Hepatocyte (in vitro differentiated cells): ENCODE measurements around the gene SLC25A21. TPM values are rescaled to one million over a fixed set of nuclear protein-coding genes. Genes with fewer than 3 reads are reported as not detected.
"Not testable (repeated sequence)": the region's sequence is repeated elsewhere in the genome, so short reads cannot be mapped to it uniquely, and the experiment has no call there.

Source experiments
- DNase-seq: peaks from one replicate; pipeline ENCODE4 v3.0.0-alpha.2; 2016; ENCODE audit warnings: low spot score
- H2AFZ ChIP-seq: fragments of 200-600 bp; sonication (generic); 2 replicates; pipeline ENCODE4 v1.6.0; 2016; ENCODE audit warnings: antibody characterized with exemption, mild to moderate bottlenecking
- H3K27ac ChIP-seq: fragments of 200-600 bp; sonication (generic); 2 replicates; pipeline ENCODE4 v1.5.1; 2016; ENCODE audit warnings: mild to moderate bottlenecking
- H3K27me3 ChIP-seq: fragments of 200-600 bp; sonication (generic); 2 replicates; pipeline ENCODE4 v1.6.1; 2016
- H3K36me3 ChIP-seq: fragments of 200-600 bp; sonication (generic); replicated peaks from 2 replicates; pipeline ENCODE4 v1.5.1; 2016; ENCODE audit warnings: low read depth; ENCODE audit not compliant: insufficient read depth
- H3K4me1 ChIP-seq: fragments of 200-600 bp; sonication (generic); 2 replicates; pipeline ENCODE4 v1.5.1; 2016; ENCODE audit warnings: mild to moderate bottlenecking, moderate library complexity; ENCODE audit not compliant: insufficient read depth
- H3K4me2 ChIP-seq: fragments of 200-600 bp; sonication (generic); 2 replicates; pipeline ENCODE4 v1.6.0; 2016
- H3K4me3 ChIP-seq: fragments of 200-600 bp; sonication (generic); 2 replicates; pipeline ENCODE4 v1.5.1; 2016; ENCODE audit warnings: mild to moderate bottlenecking
- H3K79me2 ChIP-seq: fragments of 200-600 bp; sonication (generic); 2 replicates; pipeline ENCODE4 v1.6.0; 2017; ENCODE audit warnings: mild to moderate bottlenecking
- H3K9me2 ChIP-seq: fragments of 200-600 bp; sonication (generic); replicated peaks from 2 replicates; pipeline ENCODE4 v1.6.0; 2017; ENCODE audit warnings: mild to moderate bottlenecking; ENCODE audit not compliant: insufficient read depth
- H3K9me3 ChIP-seq: fragments of 200-600 bp; sonication (generic); 2 replicates; pipeline ENCODE4 v1.5.1; 2016; ENCODE audit warnings: low read depth, mild to moderate bottlenecking
- H4K20me1 ChIP-seq: fragments of 200-600 bp; sonication (generic); 2 replicates; pipeline ENCODE4 v1.6.0; 2016; ENCODE audit warnings: mild to moderate bottlenecking; ENCODE audit not compliant: insufficient read depth, poor library complexity, severe bottlenecking
- EZH2 ChIP-seq: fragments of 200-600 bp; sonication (generic); IDR thresholded peaks from 2 replicates; pipeline ENCODE4 v1.6.1; 2016; ENCODE audit warnings: antibody characterized with exemption, mild to moderate bottlenecking, borderline replicate concordance
- EZH2phosphoT487 ChIP-seq: fragments of 200-600 bp; sonication (generic); IDR thresholded peaks from one replicate; pipeline ENCODE4 v1.6.1; 2018; ENCODE audit warnings: antibody characterized with exemption, mild to moderate bottlenecking, low read depth, moderate library complexity; ENCODE audit not compliant: unreplicated experiment, severe bottlenecking
- WGBS: methylation state at CpG from one replicate; pipeline ENCODE4 v1.1.6; 2016; ENCODE audit warnings: low lambda C conversion rate; ENCODE audit errors: missing lambda C conversion rate; 5-methylcytosine and 5-hydroxymethylcytosine counted together
- polyA plus RNA-seq: library from polyadenylated mRNA; unstranded; fragments of >200 nt; fragmentation: Nextera tagmentation; extraction: Ambion mirVana; gene quantifications from 2 replicates; pipeline ENCODE4 v1.2.1, GENCODE V29; 2016
- total RNA-seq: library from RNA; depleted of rRNA; stranded (reverse); fragments of >200 nt; gene quantifications from 2 replicates; pipeline ENCODE4 v1.2.3, GENCODE V29; 2014
- TF ChIP-seq, protein P1 (sequence below): fragments of 200-600 bp; sonication (generic); IDR thresholded peaks from 2 replicates; pipeline ENCODE4 v1.5.1; 2016; ENCODE audit warnings: antibody characterized with exemption, mild to moderate bottlenecking; ENCODE audit not compliant: poor library complexity

Gene SLC25A21
- total and polyA plus RNA-seq, 2 experiments from 2014 or later: 1.4 to 1.6 TPM

DNA sequence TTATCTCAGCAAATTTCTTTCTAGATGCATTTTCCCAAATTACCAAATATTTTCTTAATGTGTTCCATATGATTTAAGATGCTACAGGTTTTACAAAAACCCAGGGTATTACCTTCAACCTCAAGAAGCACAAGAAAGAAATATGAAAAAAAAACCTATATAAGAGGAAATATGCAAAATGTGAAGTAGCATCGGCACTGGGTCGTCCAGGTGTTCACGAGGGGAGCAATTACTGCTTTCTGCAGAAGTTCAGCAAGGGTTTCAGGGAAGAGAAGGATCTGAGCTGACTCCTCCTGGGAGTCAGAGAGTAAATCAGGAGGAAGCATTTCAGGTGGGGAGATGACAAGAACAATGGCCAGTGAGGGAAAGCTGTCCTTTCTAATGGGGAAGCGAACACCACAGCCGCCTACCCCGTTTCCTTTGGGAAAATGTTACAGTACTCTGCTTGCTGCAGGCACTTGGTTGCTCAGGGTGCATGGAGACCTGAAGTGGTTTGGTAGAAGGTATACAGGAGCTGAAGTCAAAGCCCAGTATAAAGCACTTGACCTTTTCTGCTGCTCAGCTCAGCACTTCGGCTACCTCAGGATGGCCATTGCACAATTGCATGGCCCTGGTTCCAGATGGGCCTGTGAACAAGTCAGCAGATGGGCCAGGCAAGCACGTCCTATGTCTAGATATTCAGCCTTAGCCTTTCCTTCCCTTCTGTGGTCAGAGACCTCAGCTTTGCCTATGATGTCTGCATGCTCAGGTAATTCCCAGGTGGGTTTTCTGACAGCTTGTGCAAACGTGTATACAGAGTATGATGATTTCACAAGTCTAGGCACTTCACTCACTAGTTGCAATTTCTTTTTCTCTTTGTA, 355.1 kb downstream of the SLC25A21 start:
- Histone ChIP-seq H3K79me2 (no peaks in the 10 kb centered on the region), H3K36me3 (no peaks in the 10 kb centered on the region), H3K4me2 (no peak overlapping the region), H3K9me2 (no peaks in the 10 kb centered on the region), H3K4me1 (no peaks in the 10 kb centered on the region), H3K27me3 (peaks cover 3% of the 10 kb centered on the region), H3K9me3 (no peaks in the 10 kb centered on the region), H4K20me1 (no peaks in the 10 kb centered on the region), H3K4me3 (no peak overlapping the region), H3K27ac (no peak overlapping the region), H2AFZ (no peak overlapping the region)
- no peak for DNase-seq
- 89% methylated on average over 9 of the region's 9 CpGs for WGBS
- TF ChIP-seq EZH2 (no peak), EZH2phosphoT487 (no peak)
- TF ChIP-seq, protein P1, sequence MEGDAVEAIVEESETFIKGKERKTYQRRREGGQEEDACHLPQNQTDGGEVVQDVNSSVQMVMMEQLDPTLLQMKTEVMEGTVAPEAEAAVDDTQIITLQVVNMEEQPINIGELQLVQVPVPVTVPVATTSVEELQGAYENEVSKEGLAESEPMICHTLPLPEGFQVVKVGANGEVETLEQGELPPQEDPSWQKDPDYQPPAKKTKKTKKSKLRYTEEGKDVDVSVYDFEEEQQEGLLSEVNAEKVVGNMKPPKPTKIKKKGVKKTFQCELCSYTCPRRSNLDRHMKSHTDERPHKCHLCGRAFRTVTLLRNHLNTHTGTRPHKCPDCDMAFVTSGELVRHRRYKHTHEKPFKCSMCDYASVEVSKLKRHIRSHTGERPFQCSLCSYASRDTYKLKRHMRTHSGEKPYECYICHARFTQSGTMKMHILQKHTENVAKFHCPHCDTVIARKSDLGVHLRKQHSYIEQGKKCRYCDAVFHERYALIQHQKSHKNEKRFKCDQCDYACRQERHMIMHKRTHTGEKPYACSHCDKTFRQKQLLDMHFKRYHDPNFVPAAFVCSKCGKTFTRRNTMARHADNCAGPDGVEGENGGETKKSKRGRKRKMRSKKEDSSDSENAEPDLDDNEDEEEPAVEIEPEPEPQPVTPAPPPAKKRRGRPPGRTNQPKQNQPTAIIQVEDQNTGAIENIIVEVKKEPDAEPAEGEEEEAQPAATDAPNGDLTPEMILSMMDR: no peak

GRCh38 chr14:36816481-36816880, 355.9 kb downstream of the SLC25A21 start:
- TF ChIP-seq, protein P1: no peak
- TF ChIP-seq EZH2phosphoT487 (no peak), EZH2 (no peak)
- Histone ChIP-seq H2AFZ (no peak overlapping the region), H3K27me3 (peaks cover 3% of the 10 kb centered on the region), H3K9me2 (no peaks in the 10 kb centered on the region), H3K36me3 (no peaks in the 10 kb centered on the region), H3K79me2 (no peaks in the 10 kb centered on the region), H3K27ac (no peak overlapping the region), H3K4me3 (no peak overlapping the region), H3K4me1 (no peaks in the 10 kb centered on the region), H3K4me2 (no peak overlapping the region), H4K20me1 (no peaks in the 10 kb centered on the region), H3K9me3 (no peaks in the 10 kb centered on the region)
- WGBS: 86% methylated on average over 5 of the region's 5 CpGs
- DNase-seq: no peak

DNA sequence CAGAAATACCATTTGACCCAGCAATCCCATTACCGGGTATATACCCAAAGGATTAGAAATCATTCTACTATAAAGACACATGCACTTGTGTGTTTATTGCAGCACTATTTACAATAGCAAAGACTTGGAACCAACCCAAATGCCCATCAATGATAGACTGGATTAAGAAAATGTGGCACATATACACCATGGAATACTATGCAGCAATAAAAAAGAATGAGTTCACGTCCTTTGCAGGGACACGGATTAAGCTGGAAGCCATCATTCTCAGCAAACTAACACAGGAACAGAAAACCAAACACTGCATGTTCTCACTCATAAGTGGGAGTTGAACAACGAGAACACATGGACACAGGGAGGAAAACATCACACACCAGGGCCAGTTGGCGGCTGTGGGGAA, 357.6 kb downstream of the SLC25A21 start:
- peaks cover 13% of the 10 kb centered on the region for H3K27me3 ChIP-seq
- H3K4me1 ChIP-seq, H3K79me2 ChIP-seq, H3K36me3 ChIP-seq, H3K27ac ChIP-seq, H3K9me2 ChIP-seq, H4K20me1 ChIP-seq, H3K9me3 ChIP-seq, H3K4me2 ChIP-seq, DNase-seq, H3K4me3 ChIP-seq, H2AFZ ChIP-seq: not testable (repeated sequence)
- whole genome bisulfite sequencing: 92% methylated on average over 5 of the region's 5 CpGs

- H4K20me1 ChIP-seq: no peaks in the 10 kb centered on the region
- H3K4me2 ChIP-seq: no peak overlapping the region
- TF ChIP-seq EZH2: no peak
- TF ChIP-seq, protein P1: no peak
- no peak for TF ChIP-seq EZH2phosphoT487
- DNase-seq: no peak
- no peaks in the 10 kb centered on the region for H3K36me3 ChIP-seq
- H3K9me3 ChIP-seq: no peaks in the 10 kb centered on the region
- no peak overlapping the region for H2AFZ ChIP-seq
- H3K27me3 ChIP-seq: peaks cover 26% of the 10 kb centered on the region
- H3K4me3 ChIP-seq: no peak overlapping the region
- H3K9me2 ChIP-seq: no peaks in the 10 kb centered on the region
- H3K79me2 ChIP-seq: no peaks in the 10 kb centered on the region
- 83% methylated on average over 2 of the region's 2 CpGs for WGBS
- no peak overlapping the region for H3K27ac ChIP-seq
- H3K4me1 ChIP-seq: no peaks in the 10 kb centered on the region
Observed at GRCh38 chr14:36810209-36810608, 362.2 kb downstream of the SLC25A21 start.
